ENCODE results near the gene CLDN7.

- TF ChIP-seq CTCF (IDR thresholded peaks at IDR 0.05) (no peak), POLR2A (IDR thresholded peaks at IDR 0.05) (no peak), POLR2AphosphoS5 (IDR thresholded peaks at IDR 0.05) (no peak)
Observed at GRCh38 chr17:7292729-7293128, 30.5 kb upstream of the CLDN7 start.
